ENCODE results near the gene ASB9. TPM values are rescaled to one million over a fixed set of nuclear protein-coding genes. Genes with fewer than 3 reads are reported as not detected.

Gene ASB9
- total RNA-seq, 1 experiment from 2014 or later = 12.2 TPM

Other genes starting within 250 kb of the ASB9 start
- not detected in 2 replicates for gene ASB11, start 45.6 kb upstream of the ASB9 start, total RNA-seq (2014; rRNA removed; shearing (Covaris generic))
- gene PIGA, start 65.4 kb upstream of the ASB9 start, total RNA-seq (2014; rRNA removed; shearing (Covaris generic)) = 6.5 and 7.2 TPM in 2 replicates
- gene VEGFD, start 114.3 kb upstream of the ASB9 start, total RNA-seq (2014; rRNA removed; shearing (Covaris generic)) = 0.37 TPM in 1 of 2 replicates, not detected in the other
- 15.6 and 19.3 TPM in 2 replicates for gene PIR, start 223.2 kb upstream of the ASB9 start, total RNA-seq (2014; rRNA removed; shearing (Covaris generic))
- gene BMX, start 230.7 kb upstream of the ASB9 start, total RNA-seq (2014; rRNA removed; shearing (Covaris generic)) = 0.34 TPM in 1 of 2 replicates, not detected in the other

Data from HT1080 (cell line).